PC-9 (cell line): Measurements from ENCODE around the gene NYAP2.

Source experiments
- EZH2 ChIP-seq: fragments of 200-600 bp; sonication (generic); IDR thresholded peaks from 2 replicates; pipeline ENCODE4 v1.8.0; 2017; ENCODE audit warnings: antibody characterized with exemption, low read depth
- TF ChIP-seq, protein P1 (sequence below): fragments of 200-600 bp; sonication (generic); conservative IDR thresholded peaks from 2 replicates; pipeline ENCODE4 v1.6.1; 2017; ENCODE audit warnings: mixed run types, antibody characterized with exemption, mild to moderate bottlenecking, moderate library complexity

- TF ChIP-seq, protein P1, sequence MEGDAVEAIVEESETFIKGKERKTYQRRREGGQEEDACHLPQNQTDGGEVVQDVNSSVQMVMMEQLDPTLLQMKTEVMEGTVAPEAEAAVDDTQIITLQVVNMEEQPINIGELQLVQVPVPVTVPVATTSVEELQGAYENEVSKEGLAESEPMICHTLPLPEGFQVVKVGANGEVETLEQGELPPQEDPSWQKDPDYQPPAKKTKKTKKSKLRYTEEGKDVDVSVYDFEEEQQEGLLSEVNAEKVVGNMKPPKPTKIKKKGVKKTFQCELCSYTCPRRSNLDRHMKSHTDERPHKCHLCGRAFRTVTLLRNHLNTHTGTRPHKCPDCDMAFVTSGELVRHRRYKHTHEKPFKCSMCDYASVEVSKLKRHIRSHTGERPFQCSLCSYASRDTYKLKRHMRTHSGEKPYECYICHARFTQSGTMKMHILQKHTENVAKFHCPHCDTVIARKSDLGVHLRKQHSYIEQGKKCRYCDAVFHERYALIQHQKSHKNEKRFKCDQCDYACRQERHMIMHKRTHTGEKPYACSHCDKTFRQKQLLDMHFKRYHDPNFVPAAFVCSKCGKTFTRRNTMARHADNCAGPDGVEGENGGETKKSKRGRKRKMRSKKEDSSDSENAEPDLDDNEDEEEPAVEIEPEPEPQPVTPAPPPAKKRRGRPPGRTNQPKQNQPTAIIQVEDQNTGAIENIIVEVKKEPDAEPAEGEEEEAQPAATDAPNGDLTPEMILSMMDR, result no peak
- no peak for TF ChIP-seq EZH2
Measured at GRCh38 chr2:225381609-225382008, 17.9 kb upstream of the NYAP2 start.
